ENCODE measurements around the gene KDF1. TPM values are rescaled to one million over a fixed set of nuclear protein-coding genes. Genes with fewer than 3 reads are reported as not detected.
A peak's percentile ranks its signal among the peaks of the same experiment; 100 is the strongest.

The KDF1 gene
- total and polyA plus RNA-seq, 2 of the 13 experiments (the other 11 are each of a cell fraction or from before 2014, with no cell fraction given): 1.9 to 4.9 TPM

DNA sequence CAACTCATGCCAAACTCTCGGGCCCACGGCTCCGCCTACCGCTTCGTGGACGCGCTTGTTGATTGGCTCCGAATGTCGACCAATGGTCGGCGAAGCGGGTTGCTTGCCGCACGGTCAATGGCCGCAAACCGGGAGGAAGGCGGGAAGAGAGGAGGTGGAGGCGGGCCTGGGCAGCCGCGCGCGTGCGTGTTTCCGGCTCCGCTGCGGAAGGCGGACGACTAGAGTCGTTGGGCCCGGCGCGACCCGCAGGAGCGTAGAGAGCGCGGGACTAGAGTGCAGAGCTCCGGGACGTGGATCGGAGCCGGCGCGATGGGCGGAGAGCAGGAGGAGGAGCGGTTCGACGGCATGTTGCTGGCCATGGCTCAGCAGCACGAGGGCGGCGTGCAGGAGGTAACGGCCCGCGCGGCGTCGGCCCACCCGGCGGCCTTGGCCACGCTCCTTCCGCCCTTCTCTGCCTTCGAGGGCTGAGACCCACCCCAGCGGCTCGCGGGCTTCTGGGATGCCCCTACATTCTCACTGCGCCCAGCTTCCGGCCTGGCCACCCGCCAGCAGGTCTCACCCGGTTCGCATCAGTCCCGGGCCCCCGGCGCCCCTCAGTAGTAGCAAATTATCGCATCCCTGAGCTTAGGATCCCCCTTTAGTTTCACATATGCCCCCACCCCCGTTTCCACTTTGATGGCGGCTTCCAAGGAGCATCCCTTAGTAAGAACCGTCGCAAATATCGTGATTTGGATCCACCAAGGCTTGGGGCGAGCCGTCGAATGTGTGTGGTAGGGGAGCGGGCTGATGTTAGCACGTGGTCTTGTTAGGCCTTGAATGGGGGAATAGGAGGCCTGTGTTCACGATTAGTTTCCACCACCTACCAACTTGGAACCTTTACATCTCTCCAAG, 38.5 kb downstream of the KDF1 start, which contains the start of gene NUDC (continued):
- TF ChIP-seq, protein P1, sequence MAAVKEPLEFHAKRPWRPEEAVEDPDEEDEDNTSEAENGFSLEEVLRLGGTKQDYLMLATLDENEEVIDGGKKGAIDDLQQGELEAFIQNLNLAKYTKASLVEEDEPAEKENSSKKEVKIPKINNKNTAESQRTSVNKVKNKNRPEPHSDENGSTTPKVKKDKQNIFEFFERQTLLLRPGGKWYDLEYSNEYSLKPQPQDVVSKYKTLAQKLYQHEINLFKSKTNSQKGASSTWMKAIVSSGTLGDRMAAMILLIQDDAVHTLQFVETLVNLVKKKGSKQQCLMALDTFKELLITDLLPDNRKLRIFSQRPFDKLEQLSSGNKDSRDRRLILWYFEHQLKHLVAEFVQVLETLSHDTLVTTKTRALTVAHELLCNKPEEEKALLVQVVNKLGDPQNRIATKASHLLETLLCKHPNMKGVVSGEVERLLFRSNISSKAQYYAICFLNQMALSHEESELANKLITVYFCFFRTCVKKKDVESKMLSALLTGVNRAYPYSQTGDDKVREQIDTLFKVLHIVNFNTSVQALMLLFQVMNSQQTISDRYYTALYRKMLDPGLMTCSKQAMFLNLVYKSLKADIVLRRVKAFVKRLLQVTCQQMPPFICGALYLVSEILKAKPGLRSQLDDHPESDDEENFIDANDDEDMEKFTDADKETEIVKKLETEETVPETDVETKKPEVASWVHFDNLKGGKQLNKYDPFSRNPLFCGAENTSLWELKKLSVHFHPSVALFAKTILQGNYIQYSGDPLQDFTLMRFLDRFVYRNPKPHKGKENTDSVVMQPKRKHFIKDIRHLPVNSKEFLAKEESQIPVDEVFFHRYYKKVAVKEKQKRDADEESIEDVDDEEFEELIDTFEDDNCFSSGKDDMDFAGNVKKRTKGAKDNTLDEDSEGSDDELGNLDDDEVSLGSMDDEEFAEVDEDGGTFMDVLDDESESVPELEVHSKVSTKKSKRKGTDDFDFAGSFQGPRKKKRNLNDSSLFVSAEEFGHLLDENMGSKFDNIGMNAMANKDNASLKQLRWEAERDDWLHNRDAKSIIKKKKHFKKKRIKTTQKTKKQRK (IDR thresholded peaks at IDR 0.05; ENCODE audit: low read length): no peak
- no peak for TF ChIP-seq ZNF713 (CRISPR knock-in tag; IDR thresholded peaks at IDR 0.05)
- no peak for TF ChIP-seq ZNF276 (CRISPR knock-in tag; IDR thresholded peaks at IDR 0.05; ENCODE audit: low read depth)
- TF ChIP-seq HMGXB4 (CRISPR knock-in tag; IDR thresholded peaks at IDR 0.05; ENCODE audit: borderline replicate concordance in 1 of 2, low read depth in 1 of 2): peak in 1 of 2 experiments; percentile 68; a peak in 3 of 4 replicates
- no peak for TF ChIP-seq NPAS2 (CRISPR knock-in tag; IDR thresholded peaks at IDR 0.05; ENCODE audit: borderline replicate concordance)
- TF ChIP-seq, protein P2, sequence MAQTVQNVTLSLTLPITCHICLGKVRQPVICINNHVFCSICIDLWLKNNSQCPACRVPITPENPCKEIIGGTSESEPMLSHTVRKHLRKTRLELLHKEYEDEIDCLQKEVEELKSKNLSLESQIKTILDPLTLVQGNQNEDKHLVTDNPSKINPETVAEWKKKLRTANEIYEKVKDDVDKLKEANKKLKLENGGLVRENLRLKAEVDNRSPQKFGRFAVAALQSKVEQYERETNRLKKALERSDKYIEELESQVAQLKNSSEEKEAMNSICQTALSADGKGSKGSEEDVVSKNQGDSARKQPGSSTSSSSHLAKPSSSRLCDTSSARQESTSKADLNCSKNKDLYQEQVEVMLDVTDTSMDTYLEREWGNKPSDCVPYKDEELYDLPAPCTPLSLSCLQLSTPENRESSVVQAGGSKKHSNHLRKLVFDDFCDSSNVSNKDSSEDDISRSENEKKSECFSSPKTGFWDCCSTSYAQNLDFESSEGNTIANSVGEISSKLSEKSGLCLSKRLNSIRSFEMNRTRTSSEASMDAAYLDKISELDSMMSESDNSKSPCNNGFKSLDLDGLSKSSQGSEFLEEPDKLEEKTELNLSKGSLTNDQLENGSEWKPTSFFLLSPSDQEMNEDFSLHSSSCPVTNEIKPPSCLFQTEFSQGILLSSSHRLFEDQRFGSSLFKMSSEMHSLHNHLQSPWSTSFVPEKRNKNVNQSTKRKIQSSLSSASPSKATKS (CRISPR knock-in tag; IDR thresholded peaks at IDR 0.05): peak; percentile 17
- TF ChIP-seq, protein P3, sequence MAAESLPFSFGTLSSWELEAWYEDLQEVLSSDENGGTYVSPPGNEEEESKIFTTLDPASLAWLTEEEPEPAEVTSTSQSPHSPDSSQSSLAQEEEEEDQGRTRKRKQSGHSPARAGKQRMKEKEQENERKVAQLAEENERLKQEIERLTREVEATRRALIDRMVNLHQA (CRISPR knock-in tag; IDR thresholded peaks at IDR 0.05): no peak
- TF ChIP-seq WIZ (CRISPR knock-in tag; IDR thresholded peaks at IDR 0.05): no peak; the same call in none of the 2 replicates
- TF ChIP-seq ATF7-NPFF (CRISPR knock-in tag; IDR thresholded peaks at IDR 0.05; ENCODE audit: low read depth): peak; percentile 89; the same call in 1 of the 2 replicates
- no peak for TF ChIP-seq HHEX (CRISPR knock-in tag; IDR thresholded peaks at IDR 0.05)
- TF ChIP-seq ZNF367 (CRISPR knock-in tag; IDR thresholded peaks at IDR 0.05; ENCODE audit: borderline replicate concordance): no peak; the same call in 1 of the 2 replicates
- 0 out of 2 replicates have a peak, but pooled peaks have one; percentile 27 for TF ChIP-seq ZNF331 (CRISPR knock-in tag; IDR thresholded peaks at IDR 0.05)
- TF ChIP-seq ZNF230 (CRISPR knock-in tag; IDR thresholded peaks at IDR 0.05): peak; percentile 81
- TF ChIP-seq SNAPC5 (CRISPR knock-in tag; IDR thresholded peaks at IDR 0.05; ENCODE audit: borderline replicate concordance): no peak
- TF ChIP-seq GMEB2 (CRISPR knock-in tag; IDR thresholded peaks at IDR 0.05; ENCODE audit: low read depth): peak; percentile 20; the same call in 1 of the 2 replicates
- TF ChIP-seq NBN (conservative IDR thresholded peaks at IDR 0.05): no peak
